IPS DF 19.7 (cell line): Measurements from ENCODE around the gene CPT1A.

ENCODE experiments used
- DNase-seq: peaks from one replicate; pipeline ENCODE4 v3.0.0-alpha.2; 2013; ENCODE audit warnings: low read depth, low spot score

Gene CPT1A

GRCh38 chr11:68854273-68854958 lies 12.7 kb upstream of the CPT1A start:
- DNase-seq: no peak

- DNase-seq: no peak
These were observed 10.9 kb upstream of the CPT1A start for GRCh38 chr11:68852628-68853027.

GRCh38 chr11:68848429-68848828 lies 6.7 kb upstream of the CPT1A start:
- no peak for DNase-seq

- DNase-seq: no peak
These were observed 5.7 kb upstream of the CPT1A start for GRCh38 chr11:68847395-68847794.

- DNase-seq: no peak
These were observed 3.8 kb upstream of the CPT1A start for GRCh38 chr11:68845351-68846002.

- no peak for DNase-seq
These were observed 3.1 kb upstream of the CPT1A start for GRCh38 chr11:68844801-68845200.

- DNase-seq: no peak
These were observed 2.7 kb upstream of the CPT1A start for GRCh38 chr11:68844376-68844775.

- DNase-seq: no peak
These were observed 2.1 kb upstream of the CPT1A start for GRCh38 chr11:68843703-68844312.

GRCh38 chr11:68843052-68843561 lies 1.4 kb upstream of the CPT1A start:
- DNase-seq: no peak

- DNase-seq: no peak
These were observed 823 bp upstream of the CPT1A start for GRCh38 chr11:68842427-68843051.

- no peak for DNase-seq
These were observed 759 bp downstream of the CPT1A start for GRCh38 chr11:68840661-68841653.

- peak; percentile 60 for DNase-seq
These were observed 1.6 kb downstream of the CPT1A start for GRCh38 chr11:68839911-68840641.

GRCh38 chr11:68839054-68839865 lies 2.5 kb downstream of the CPT1A start:
- peak; percentile 71 for DNase-seq

- DNase-seq: no peak
These were observed 3.1 kb downstream of the CPT1A start for GRCh38 chr11:68838572-68838964.

- no peak for DNase-seq
These were observed 3.8 kb downstream of the CPT1A start for GRCh38 chr11:68837583-68838571.

- DNase-seq: no peak
These were observed 6.0 kb downstream of the CPT1A start for GRCh38 chr11:68835749-68836148.

GRCh38 chr11:68835328-68835727 lies 6.4 kb downstream of the CPT1A start:
- DNase-seq: no peak

- DNase-seq: no peak
These were observed 9.1 kb downstream of the CPT1A start for GRCh38 chr11:68832476-68833181.
